ENCODE data around the gene P2RX4. TPM values are rescaled to one million over a fixed set of nuclear protein-coding genes. Genes with fewer than 3 reads are reported as not detected.

The P2RX4 gene
- total RNA-seq, 4 donors from 2014 or later: 46.3 to 107 (median 65.3) TPM

DNA sequence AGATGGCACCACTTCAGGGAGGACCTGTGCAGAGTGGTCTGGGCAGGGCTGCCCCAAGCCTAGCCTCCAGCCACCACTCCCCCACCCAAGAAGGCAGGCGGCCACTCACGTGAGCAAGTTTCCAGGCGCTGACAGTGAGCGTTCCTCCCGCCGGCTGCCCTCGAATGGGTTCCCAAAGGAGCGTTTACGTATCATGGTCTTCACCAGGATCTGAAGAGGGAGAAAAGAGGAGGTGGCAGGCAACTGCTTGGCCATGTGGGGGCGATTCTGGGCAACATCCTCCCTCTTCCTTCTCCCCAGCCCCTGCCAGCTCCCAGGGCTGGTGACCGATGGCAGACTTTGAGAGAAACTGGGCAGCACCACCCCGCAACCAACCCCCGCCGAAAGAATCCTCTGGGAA is 35.1 kb downstream of the P2RX4 start:
- TF ChIP-seq, protein P1, sequence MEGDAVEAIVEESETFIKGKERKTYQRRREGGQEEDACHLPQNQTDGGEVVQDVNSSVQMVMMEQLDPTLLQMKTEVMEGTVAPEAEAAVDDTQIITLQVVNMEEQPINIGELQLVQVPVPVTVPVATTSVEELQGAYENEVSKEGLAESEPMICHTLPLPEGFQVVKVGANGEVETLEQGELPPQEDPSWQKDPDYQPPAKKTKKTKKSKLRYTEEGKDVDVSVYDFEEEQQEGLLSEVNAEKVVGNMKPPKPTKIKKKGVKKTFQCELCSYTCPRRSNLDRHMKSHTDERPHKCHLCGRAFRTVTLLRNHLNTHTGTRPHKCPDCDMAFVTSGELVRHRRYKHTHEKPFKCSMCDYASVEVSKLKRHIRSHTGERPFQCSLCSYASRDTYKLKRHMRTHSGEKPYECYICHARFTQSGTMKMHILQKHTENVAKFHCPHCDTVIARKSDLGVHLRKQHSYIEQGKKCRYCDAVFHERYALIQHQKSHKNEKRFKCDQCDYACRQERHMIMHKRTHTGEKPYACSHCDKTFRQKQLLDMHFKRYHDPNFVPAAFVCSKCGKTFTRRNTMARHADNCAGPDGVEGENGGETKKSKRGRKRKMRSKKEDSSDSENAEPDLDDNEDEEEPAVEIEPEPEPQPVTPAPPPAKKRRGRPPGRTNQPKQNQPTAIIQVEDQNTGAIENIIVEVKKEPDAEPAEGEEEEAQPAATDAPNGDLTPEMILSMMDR (IDR thresholded peaks at IDR 0.05): no peak
- ATAC-seq (ENCODE audit: low FRiP score): no peak
- no peak for DNase-seq (ENCODE audit: low spot score)

DNA sequence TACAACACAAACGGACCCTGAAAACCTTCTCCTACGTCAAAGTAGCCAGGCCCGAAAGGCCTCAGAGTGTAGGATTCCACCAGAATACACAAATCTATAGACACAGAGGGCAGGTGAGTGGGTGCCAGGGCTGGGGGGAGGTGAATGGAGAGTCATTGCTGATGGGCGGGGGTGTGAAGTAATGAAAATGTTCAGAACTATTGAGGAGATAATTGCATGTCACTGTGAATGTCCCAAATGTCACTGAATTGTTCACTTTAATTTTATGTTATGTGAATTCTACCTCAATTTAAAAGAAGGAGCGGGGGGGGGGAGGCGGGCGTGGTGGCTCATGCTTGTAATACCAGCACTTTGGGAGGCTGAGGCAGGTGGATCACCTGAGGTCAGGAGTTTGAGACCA is 36.0 kb downstream of the P2RX4 start:
- TF ChIP-seq, protein P1 (IDR thresholded peaks at IDR 0.05): no peak
- ATAC-seq (ENCODE audit: low FRiP score) (no peak), DNase-seq (ENCODE audit: low spot score) (no peak)

DNA sequence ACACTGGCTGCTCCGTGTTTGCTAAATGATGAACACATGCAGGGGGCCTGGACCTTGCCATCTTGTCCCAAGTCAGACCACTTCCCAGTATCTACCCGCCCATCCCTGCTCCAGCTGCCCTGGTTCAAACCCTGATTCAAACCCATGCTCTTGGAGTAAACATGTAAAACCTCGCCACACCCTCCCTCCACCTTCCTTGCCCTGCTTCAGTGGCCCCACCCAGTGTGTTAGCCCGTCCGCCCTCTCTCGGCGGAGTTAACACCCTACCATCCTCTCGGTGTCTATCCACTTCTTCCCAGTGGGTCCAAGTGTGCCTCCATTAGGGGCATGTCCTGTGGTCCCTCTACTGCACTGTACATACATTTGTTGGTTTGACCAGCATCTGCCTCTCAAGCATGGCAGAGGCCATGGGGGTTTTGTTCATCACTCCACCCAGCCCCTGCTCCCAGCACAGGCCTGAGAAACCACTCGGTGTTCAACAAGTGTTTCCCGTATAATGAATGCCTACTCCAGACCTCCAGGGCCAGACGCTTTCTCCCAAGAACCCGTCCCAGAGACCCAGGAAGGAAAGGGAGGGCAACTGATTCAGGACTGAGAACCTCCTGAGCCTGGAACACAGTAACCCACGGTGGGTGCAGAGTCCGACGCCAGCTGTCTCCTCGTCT is 37.1 kb downstream of the P2RX4 start:
- DNase-seq (ENCODE audit: low spot score) (no peak), ATAC-seq (ENCODE audit: low FRiP score) (no peak)
- TF ChIP-seq, protein P1 (IDR thresholded peaks at IDR 0.05): no peak

DNA sequence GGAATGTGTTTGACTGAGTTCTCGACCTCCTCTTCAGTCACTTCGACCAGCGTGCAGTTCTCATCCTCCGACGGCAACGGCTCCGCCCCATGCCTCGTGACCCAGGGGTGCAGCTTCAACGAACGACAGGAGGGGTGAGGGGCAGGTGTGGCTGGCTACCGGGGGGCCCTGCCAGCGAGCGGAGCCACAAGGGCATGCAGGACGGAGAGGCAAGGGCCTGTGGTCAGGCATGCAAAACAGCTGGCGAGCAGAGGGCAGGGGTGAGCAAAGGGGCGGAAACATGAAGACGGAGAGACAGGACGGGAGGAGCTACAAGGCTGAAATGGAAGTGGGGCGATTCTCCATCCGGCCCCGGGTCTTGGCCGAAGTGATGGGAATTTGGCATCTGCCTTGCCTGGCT is 38.7 kb downstream of the P2RX4 start:
- no peak for ATAC-seq (ENCODE audit: low FRiP score)
- TF ChIP-seq, protein P1 (IDR thresholded peaks at IDR 0.05): no peak
- no peak for DNase-seq (ENCODE audit: low spot score)

DNA sequence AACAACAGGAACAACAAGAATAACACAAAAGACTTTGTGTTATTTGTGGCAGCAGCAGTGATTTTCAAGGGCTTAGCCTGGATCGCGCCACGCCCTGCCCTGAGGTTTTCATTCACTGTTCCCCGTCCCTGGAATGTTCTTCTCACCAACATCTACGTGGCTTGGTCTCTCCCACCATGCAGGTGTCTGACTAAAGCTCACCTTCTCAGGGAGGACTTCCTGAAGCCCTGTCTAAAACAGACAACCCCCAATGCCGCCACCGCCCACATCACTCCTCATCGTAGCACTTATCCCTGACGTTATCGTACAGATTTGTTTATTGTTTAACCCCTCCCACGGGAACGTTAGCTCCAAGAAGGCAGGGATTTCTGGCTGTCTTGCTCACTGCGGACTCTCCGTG is 40.4 kb downstream of the P2RX4 start:
- no peak for DNase-seq (ENCODE audit: low spot score)
- no peak for ATAC-seq (ENCODE audit: low FRiP score)
- TF ChIP-seq, protein P1 (IDR thresholded peaks at IDR 0.05): no peak

DNA sequence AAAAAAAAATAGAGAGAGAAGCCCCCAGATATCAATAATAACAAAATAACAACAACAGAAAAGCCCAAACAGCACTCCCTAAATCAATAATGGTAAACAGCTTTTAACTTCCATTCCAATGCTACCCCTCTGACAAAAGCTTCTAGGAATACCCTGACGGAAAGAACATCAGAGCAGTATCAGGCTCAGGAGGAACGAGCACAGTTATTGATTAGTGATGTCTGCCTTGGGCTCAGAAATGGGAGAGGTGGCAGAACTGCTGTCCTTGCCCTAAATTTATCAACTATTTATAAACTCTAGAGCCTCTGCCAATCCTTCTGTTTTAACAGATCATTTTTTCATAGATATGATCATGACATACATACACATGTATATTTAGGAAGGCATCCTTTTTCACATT is 41.9 kb downstream of the P2RX4 start:
- TF ChIP-seq, protein P1 (IDR thresholded peaks at IDR 0.05): no peak
- DNase-seq (ENCODE audit: low spot score) (no peak), ATAC-seq (ENCODE audit: low FRiP score) (no peak)

DNA sequence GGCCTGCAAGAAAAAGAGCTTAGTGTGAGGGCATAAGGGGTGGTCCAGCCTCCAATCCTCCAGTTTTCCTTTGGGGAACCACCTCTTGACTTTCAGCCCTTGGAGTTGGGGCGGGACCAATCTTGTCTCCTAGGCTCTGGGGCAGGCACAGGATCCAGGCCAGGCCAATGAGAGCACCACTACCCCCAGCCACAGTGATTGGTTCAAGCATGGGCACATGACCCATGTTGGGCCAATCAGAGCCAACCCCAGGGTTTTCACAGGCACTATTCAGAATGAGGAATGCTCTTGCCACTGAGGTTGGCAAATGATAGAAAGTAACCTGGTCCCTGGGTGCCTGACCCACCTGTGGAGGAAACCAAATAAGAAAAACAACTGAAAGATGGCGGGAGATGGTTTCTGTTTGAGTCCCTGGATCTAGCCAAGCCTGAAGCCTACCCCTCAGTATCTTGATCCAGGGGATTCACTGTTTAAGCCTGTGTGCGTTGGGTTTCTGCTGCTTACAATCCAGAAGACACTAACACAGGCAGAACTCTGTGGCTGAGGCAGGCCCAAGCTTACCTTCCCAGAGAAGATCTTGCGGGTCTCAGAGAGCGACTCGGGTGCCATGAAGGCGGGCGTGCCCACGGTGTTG is 42.9 kb downstream of the P2RX4 start:
- DNase-seq (ENCODE audit: low spot score) (no peak), ATAC-seq (ENCODE audit: low FRiP score) (no peak)
- TF ChIP-seq, protein P1 (IDR thresholded peaks at IDR 0.05): no peak

Data from omental fat pad (tissue), 4 donors.